ENCODE results near the gene TRA2B. TPM values are rescaled to one million over a fixed set of nuclear protein-coding genes. Genes with fewer than 3 reads are reported as not detected.
"Not testable (repeated sequence)": the region's sequence is repeated elsewhere in the genome, so short reads cannot be mapped to it uniquely, and the experiment has no call there.

The TRA2B gene
- total RNA-seq, 2 donors from 2014 or later, result 137 to 267 TPM

DNA sequence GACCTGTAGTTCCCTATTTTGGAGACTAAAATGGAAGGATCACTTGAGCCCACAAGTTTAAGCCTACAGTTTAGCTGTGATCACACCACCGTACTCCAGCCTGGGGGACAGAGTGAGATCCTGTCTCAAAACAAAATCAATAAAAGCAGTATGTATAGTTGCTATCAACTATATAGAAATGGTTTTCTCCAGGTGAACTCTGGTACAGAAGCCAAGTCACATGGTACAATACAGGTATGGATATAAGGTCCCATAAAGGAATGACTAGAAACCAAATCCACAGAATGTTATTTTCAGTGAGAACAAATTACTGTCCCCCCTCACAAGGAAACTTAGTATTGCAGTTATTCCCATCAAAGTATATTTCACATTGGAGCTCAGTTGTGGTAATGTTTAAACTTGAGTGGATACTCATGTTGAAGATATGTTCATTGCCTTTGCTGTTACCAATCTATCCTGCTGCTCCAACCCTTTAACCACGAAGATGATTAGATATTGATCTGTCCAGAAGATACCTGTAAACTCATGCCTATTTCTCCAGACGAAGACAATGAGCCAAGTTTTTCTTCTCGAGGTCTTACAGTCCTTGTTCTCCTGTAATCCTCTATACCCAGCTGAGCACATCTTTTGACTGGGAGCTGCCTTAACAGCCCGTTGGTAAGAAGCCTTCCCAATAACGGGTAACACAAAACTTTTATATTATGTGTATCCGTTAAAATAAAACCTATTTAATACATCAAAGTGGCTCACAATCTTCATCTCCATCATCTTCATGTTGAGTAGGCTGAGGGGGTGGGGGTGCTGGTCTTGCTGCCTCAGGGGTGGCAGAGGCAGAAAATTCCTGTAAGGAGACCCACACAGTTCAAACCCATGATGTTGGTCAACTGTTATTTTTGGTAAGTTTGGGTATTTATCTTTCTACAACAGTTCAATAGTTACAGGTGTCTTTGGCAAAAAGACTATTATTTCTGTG, 24.6 kb downstream of the TRA2B start:
- ATAC-seq (ENCODE audit: insufficient number of reproducible peaks, low FRiP score, low read depth) (peak; percentile 25), DNase-seq (ENCODE audit: low spot score) (no peak)
- Histone ChIP-seq H3K36me3 (peaks cover 21% of the 10 kb centered on the region), H3K4me1 (ENCODE audit: control insufficient read depth in 1 of 2, low read depth in 2 of 2) (no peaks in the 10 kb centered on the region), H3K27ac (no peak overlapping the region), H3K9me3 (no peaks in the 10 kb centered on the region), H3K27me3 (replicated peaks; ENCODE audit: insufficient read depth) (no peaks in the 10 kb centered on the region), H3K4me3 (no peak overlapping the region)
- TF ChIP-seq, protein P1, sequence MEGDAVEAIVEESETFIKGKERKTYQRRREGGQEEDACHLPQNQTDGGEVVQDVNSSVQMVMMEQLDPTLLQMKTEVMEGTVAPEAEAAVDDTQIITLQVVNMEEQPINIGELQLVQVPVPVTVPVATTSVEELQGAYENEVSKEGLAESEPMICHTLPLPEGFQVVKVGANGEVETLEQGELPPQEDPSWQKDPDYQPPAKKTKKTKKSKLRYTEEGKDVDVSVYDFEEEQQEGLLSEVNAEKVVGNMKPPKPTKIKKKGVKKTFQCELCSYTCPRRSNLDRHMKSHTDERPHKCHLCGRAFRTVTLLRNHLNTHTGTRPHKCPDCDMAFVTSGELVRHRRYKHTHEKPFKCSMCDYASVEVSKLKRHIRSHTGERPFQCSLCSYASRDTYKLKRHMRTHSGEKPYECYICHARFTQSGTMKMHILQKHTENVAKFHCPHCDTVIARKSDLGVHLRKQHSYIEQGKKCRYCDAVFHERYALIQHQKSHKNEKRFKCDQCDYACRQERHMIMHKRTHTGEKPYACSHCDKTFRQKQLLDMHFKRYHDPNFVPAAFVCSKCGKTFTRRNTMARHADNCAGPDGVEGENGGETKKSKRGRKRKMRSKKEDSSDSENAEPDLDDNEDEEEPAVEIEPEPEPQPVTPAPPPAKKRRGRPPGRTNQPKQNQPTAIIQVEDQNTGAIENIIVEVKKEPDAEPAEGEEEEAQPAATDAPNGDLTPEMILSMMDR (IDR thresholded peaks at IDR 0.05), result no peak

DNA sequence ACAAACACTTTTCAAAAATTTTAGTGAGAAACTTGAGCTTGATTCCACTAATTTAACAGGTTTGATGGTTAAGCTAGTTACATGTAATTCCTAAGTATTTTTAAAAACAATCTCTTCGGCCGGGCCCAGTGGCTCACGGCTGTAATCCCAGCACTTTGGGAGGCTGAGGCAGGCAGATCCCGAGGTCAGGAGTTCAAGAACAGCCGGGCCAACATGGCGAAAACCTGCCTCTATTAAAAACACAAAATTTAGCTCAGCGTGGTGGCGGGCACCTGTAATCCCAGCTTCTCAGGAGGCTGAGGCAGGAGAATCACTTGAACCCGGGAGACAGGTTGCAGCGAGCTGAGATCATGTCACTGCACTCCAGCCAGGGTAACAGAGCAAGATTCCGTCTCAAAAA, 25.3 kb downstream of the TRA2B start:
- no peak for ATAC-seq (ENCODE audit: insufficient number of reproducible peaks, low FRiP score, low read depth)
- H3K4me1 ChIP-seq (ENCODE audit: control insufficient read depth in 1 of 2, low read depth in 2 of 2), result no peaks in the 10 kb centered on the region
- peaks cover 14% of the 10 kb centered on the region for H3K36me3 ChIP-seq
- TF ChIP-seq, protein P1 (IDR thresholded peaks at IDR 0.05), result no peak
- no peak overlapping the region for H3K4me3 ChIP-seq
- H3K27ac ChIP-seq, result no peak overlapping the region
- no peaks in the 10 kb centered on the region for H3K27me3 ChIP-seq (replicated peaks; ENCODE audit: insufficient read depth)
- DNase-seq (ENCODE audit: low spot score), result no peak
- no peaks in the 10 kb centered on the region for H3K9me3 ChIP-seq

DNA sequence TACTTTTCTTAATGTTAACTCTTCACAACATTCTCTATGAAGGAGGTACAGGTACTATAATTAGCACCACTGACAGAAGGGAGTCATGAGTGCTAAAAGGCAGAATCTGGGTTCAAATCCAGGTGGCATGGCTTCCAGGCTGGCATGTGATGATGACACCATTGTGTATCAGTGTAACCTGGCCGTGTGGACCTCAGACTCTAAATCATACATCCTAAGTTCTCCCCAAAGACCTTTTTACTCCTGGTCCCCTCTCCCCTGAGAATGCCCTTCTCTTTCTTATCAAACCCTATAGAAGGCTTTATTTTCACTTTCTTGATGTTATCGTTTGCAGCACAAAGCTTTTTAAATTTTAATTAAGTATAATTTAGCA, 26.8 kb downstream of the TRA2B start:
- not testable (repeated sequence) for H3K27ac ChIP-seq; H3K36me3 ChIP-seq; H3K4me1 ChIP-seq (ENCODE audit: control insufficient read depth in 1 of 2, low read depth in 2 of 2); H3K4me3 ChIP-seq; ATAC-seq (ENCODE audit: insufficient number of reproducible peaks, low FRiP score, low read depth); H3K27me3 ChIP-seq (replicated peaks; ENCODE audit: insufficient read depth); H3K9me3 ChIP-seq; DNase-seq (ENCODE audit: low spot score)

- not testable (repeated sequence) for H3K9me3 ChIP-seq; ATAC-seq (ENCODE audit: insufficient number of reproducible peaks, low FRiP score, low read depth); H3K4me1 ChIP-seq (ENCODE audit: control insufficient read depth in 1 of 2, low read depth in 2 of 2); H3K27me3 ChIP-seq (replicated peaks; ENCODE audit: insufficient read depth); H3K4me3 ChIP-seq; H3K27ac ChIP-seq; H3K36me3 ChIP-seq; DNase-seq (ENCODE audit: low spot score)
These were observed 27.3 kb downstream of the TRA2B start for GRCh38 chr3:185910322-185911075.

DNA sequence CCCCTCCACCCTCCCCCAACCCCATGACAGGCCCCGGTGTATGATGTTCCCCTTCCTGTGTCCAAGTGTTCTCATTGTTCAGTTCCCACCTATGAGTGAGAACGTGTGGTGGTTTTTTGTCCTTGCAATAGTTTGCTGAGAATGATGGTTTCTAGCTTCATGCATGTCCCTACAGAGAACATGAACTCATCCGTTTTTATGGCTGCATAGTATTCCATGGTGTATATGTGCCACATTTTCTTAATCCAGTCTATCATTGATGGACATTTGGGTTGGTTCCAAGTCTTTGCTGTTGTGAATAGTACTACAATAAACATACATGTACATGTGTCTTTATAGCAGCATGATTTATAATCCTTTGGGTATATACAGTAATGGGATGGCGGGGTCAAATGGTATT, 27.9 kb downstream of the TRA2B start:
- not testable (repeated sequence) for H3K27me3 ChIP-seq (replicated peaks; ENCODE audit: insufficient read depth); H3K9me3 ChIP-seq; H3K36me3 ChIP-seq; H3K4me3 ChIP-seq; DNase-seq (ENCODE audit: low spot score); ATAC-seq (ENCODE audit: insufficient number of reproducible peaks, low FRiP score, low read depth); H3K27ac ChIP-seq; H3K4me1 ChIP-seq (ENCODE audit: control insufficient read depth in 1 of 2, low read depth in 2 of 2)

DNA sequence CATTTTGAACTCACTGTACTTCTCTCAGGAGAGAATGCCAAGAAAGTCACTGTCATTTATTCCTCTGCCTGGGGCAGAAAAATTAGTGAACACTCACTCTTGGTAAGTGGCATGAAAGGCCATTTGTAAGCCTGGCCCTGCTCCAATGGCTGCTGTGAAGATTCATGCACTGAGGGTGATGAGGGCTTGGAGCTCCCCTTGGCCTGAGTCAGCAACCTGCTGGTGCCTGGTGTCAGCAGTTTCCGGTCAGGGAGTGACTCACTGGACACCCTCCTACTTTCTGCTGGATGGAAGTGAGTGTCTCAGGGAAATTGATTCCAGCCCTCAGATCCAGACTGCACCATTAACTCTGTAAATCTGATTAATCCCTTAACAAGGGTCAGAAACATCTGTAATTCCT, 37.6 kb downstream of the TRA2B start:
- Histone ChIP-seq H3K4me3 (no peak overlapping the region), H3K27ac (no peak overlapping the region), H3K36me3 (no peaks in the 10 kb centered on the region), H3K9me3 (no peaks in the 10 kb centered on the region), H3K4me1 (ENCODE audit: control insufficient read depth in 1 of 2, low read depth in 2 of 2) (no peaks in the 10 kb centered on the region), H3K27me3 (replicated peaks; ENCODE audit: insufficient read depth) (no peaks in the 10 kb centered on the region)
- TF ChIP-seq, protein P1 (IDR thresholded peaks at IDR 0.05), result no peak
- no peak for ATAC-seq (ENCODE audit: insufficient number of reproducible peaks, low FRiP score, low read depth)
- DNase-seq (ENCODE audit: low spot score), result no peak
